ENCODE data around the gene CPT1B. TPM values are rescaled to one million over a fixed set of nuclear protein-coding genes. Genes with fewer than 3 reads are reported as not detected.

Gene CPT1B
- total and polyA plus RNA-seq, 2 donors (not counting 1 experiment from before 2014, with no cell fraction given), result 0.82 to 4.8 TPM

DNA sequence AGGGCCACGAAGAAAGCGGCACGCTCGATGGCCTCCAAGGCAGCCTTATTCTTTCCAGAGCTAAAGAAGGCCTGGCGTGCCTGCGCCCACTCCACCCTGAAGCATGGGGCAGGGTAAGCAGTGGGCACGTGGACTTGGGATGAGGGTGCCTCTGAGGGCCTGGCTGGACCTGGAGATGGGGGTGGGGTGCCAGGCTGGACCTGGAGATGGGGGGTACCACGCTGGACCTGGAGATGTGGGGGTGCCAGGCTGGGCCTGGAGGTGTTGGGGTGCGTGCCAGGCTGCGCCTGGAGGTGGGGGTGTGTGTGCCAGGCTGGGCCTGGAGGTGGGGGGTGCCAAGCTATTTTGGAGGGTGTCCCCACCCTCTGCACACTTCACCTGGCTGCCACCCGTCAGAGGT is 5.3 kb downstream of the CPT1B start:
- no peaks in the 10 kb centered on the region for H3K9me3 ChIP-seq (ENCODE audit: control insufficient read depth, insufficient read depth, low read depth, low read length)
- no peaks in the 10 kb centered on the region for H3K79me2 ChIP-seq (ENCODE audit: control insufficient read depth, insufficient read depth, low read length)
- H3K36me3 ChIP-seq (ENCODE audit: control insufficient read depth, insufficient read depth, low read length), result no peaks in the 10 kb centered on the region
- no peak overlapping the region for H2AFZ ChIP-seq (ENCODE audit: low read length)
- no peaks in the 10 kb centered on the region for H4K20me1 ChIP-seq (ENCODE audit: control insufficient read depth, extremely low read depth, insufficient read depth, low read length)
- H3K27me3 ChIP-seq (ENCODE audit: control insufficient read depth, insufficient read depth, low read length), result no peaks in the 10 kb centered on the region
- DNase-seq (ENCODE audit: low read depth in 2 of 2), result no peak
- no peak overlapping the region for H3K9ac ChIP-seq (ENCODE audit: insufficient read depth, low read length)
- H3K4me1 ChIP-seq (ENCODE audit: control insufficient read depth, extremely low read depth, insufficient read depth, low read length), result no peaks in the 10 kb centered on the region
- H3K4me2 ChIP-seq (ENCODE audit: extremely low read depth, insufficient read depth, low read length), result no peak overlapping the region
- TF ChIP-seq, protein P1, sequence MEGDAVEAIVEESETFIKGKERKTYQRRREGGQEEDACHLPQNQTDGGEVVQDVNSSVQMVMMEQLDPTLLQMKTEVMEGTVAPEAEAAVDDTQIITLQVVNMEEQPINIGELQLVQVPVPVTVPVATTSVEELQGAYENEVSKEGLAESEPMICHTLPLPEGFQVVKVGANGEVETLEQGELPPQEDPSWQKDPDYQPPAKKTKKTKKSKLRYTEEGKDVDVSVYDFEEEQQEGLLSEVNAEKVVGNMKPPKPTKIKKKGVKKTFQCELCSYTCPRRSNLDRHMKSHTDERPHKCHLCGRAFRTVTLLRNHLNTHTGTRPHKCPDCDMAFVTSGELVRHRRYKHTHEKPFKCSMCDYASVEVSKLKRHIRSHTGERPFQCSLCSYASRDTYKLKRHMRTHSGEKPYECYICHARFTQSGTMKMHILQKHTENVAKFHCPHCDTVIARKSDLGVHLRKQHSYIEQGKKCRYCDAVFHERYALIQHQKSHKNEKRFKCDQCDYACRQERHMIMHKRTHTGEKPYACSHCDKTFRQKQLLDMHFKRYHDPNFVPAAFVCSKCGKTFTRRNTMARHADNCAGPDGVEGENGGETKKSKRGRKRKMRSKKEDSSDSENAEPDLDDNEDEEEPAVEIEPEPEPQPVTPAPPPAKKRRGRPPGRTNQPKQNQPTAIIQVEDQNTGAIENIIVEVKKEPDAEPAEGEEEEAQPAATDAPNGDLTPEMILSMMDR (conservative IDR thresholded peaks at IDR 0.05 in 1 of 2, IDR thresholded peaks at IDR 0.05 in 1 of 2; ENCODE audit: low read depth in 1 of 2, low read length in 2 of 2), result no peak
- no peak for TF ChIP-seq EZH2 (IDR thresholded peaks at IDR 0.05; ENCODE audit: low read length, missing control alignments)
- no peak overlapping the region for H3K27ac ChIP-seq (ENCODE audit: insufficient read depth, low read length)
- no peak overlapping the region for H3K4me3 ChIP-seq (replicated peaks in 1 of 4; ENCODE audit: control extremely low read depth in 1 of 4, insufficient read depth in 1 of 4, low read depth in 3 of 4, low read length in 4 of 4)

DNA sequence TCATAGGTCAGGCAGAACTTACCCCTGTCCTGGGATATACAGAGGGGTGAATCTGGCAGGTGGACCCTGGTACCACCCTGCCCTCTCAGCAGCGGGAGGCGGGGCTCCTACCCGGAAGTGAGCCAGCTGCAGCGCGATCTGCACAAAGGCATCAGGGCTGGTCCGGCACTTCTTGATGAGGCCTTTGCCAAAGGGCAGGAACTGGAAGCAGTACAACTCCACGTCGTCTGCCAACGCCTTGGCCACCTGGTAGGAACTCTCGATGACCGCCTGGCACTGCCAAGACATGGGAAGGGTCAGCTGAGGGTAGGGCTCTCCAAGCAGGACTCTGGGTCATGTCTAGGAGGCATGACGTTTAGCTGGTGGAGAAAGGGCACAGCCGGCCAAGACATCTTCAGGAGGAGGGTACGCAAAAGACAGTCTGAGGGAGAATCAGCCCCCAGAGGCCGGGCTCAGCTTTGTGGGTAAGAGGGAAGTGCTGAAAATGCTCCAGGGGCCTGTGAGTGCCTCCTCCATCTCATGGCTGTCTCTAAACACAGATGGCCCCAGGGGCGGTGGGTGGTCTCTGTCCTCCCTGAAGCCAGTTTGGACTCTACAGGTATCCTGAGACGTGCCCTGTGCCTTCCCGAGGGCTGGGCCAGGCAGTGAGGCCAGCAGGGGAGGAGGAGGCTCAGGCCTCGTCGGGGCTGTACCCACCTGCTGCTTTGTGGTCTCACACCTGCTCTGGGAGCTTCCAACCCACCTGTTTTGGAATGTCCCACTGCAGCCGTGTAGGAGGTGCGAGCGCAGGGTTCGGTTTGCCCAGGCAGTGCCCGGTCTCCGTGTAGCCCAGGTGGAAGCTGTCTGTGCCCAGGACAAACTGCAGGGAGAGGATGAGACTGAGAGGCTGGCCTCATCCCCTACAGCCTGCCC is 6.7 kb downstream of the CPT1B start:
- no peak overlapping the region for H3K4me3 ChIP-seq (replicated peaks in 1 of 4; ENCODE audit: control extremely low read depth in 1 of 4, insufficient read depth in 1 of 4, low read depth in 3 of 4, low read length in 4 of 4)
- H2AFZ ChIP-seq (ENCODE audit: low read length), result no peak overlapping the region
- DNase-seq (ENCODE audit: low read depth in 2 of 2), result no peak
- no peak overlapping the region for H3K4me2 ChIP-seq (ENCODE audit: extremely low read depth, insufficient read depth, low read length)
- no peaks in the 10 kb centered on the region for H4K20me1 ChIP-seq (ENCODE audit: control insufficient read depth, extremely low read depth, insufficient read depth, low read length)
- no peaks in the 10 kb centered on the region for H3K9me3 ChIP-seq (ENCODE audit: control insufficient read depth, insufficient read depth, low read depth, low read length)
- no peak overlapping the region for H3K9ac ChIP-seq (ENCODE audit: insufficient read depth, low read length)
- no peaks in the 10 kb centered on the region for H3K79me2 ChIP-seq (ENCODE audit: control insufficient read depth, insufficient read depth, low read length)
- no peaks in the 10 kb centered on the region for H3K27me3 ChIP-seq (ENCODE audit: control insufficient read depth, insufficient read depth, low read length)
- H3K27ac ChIP-seq (ENCODE audit: insufficient read depth, low read length), result no peak overlapping the region
- no peaks in the 10 kb centered on the region for H3K4me1 ChIP-seq (ENCODE audit: control insufficient read depth, extremely low read depth, insufficient read depth, low read length)
- TF ChIP-seq, protein P1 (conservative IDR thresholded peaks at IDR 0.05 in 1 of 2, IDR thresholded peaks at IDR 0.05 in 1 of 2; ENCODE audit: low read depth in 1 of 2, low read length in 2 of 2), result no peak
- no peak for TF ChIP-seq EZH2 (IDR thresholded peaks at IDR 0.05; ENCODE audit: low read length, missing control alignments)
- no peaks in the 10 kb centered on the region for H3K36me3 ChIP-seq (ENCODE audit: control insufficient read depth, insufficient read depth, low read length)

DNA sequence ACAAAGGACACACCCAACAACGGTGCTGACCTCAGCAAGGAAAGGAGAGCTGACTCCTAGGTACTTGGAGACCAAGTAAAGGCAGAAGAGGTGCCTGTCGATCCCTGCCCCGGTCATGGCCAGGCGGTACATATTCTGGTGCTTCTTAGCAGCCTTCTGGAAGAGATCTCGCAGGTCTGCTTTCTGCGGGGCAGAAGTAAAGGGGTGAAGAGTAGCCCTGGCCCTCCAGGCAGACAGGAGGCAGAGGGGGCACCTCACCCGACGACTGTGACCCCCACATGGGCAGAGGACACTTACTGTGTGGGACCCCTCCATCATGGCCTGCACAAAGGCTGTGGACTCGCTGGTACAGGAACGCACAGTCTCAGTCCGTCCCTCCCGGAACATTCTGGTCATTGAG is 7.4 kb downstream of the CPT1B start:
- no peaks in the 10 kb centered on the region for H3K27me3 ChIP-seq (ENCODE audit: control insufficient read depth, insufficient read depth, low read length)
- no peak overlapping the region for H3K27ac ChIP-seq (ENCODE audit: insufficient read depth, low read length)
- H3K36me3 ChIP-seq (ENCODE audit: control insufficient read depth, insufficient read depth, low read length), result no peaks in the 10 kb centered on the region
- TF ChIP-seq EZH2 (IDR thresholded peaks at IDR 0.05; ENCODE audit: low read length, missing control alignments), result no peak
- TF ChIP-seq, protein P1 (conservative IDR thresholded peaks at IDR 0.05 in 1 of 2, IDR thresholded peaks at IDR 0.05 in 1 of 2; ENCODE audit: low read depth in 1 of 2, low read length in 2 of 2), result no peak
- no peak overlapping the region for H3K4me3 ChIP-seq (replicated peaks in 1 of 4; ENCODE audit: control extremely low read depth in 1 of 4, insufficient read depth in 1 of 4, low read depth in 3 of 4, low read length in 4 of 4)
- DNase-seq (ENCODE audit: low read depth in 2 of 2), result no peak
- H3K79me2 ChIP-seq (ENCODE audit: control insufficient read depth, insufficient read depth, low read length), result no peaks in the 10 kb centered on the region
- no peaks in the 10 kb centered on the region for H3K9me3 ChIP-seq (ENCODE audit: control insufficient read depth, insufficient read depth, low read depth, low read length)
- H3K4me2 ChIP-seq (ENCODE audit: extremely low read depth, insufficient read depth, low read length), result no peak overlapping the region
- H2AFZ ChIP-seq (ENCODE audit: low read length), result no peak overlapping the region
- H3K4me1 ChIP-seq (ENCODE audit: control insufficient read depth, extremely low read depth, insufficient read depth, low read length), result no peaks in the 10 kb centered on the region
- no peaks in the 10 kb centered on the region for H4K20me1 ChIP-seq (ENCODE audit: control insufficient read depth, extremely low read depth, insufficient read depth, low read length)
- no peak overlapping the region for H3K9ac ChIP-seq (ENCODE audit: insufficient read depth, low read length)
